Mesendoderm (in vitro differentiated cells): ENCODE results near the gene ARHGAP45.

Experiments
- DNase-seq: peaks from one replicate; pipeline ENCODE4 v3.0.0; 2013
- H2AK5ac ChIP-seq: 2 replicates; pipeline ENCODE4 v1.6.1; 2013; ENCODE audit warnings: low read length, inconsistent platforms
- H2BK120ac ChIP-seq: 2 replicates; pipeline ENCODE4 v1.6.1; 2013; ENCODE audit warnings: low read depth, mild to moderate bottlenecking, low read length, moderate library complexity, mixed read lengths
- H2BK15ac ChIP-seq: replicated peaks from 2 replicates; pipeline ENCODE4 v1.6.1; 2013; ENCODE audit warnings: low read depth, mild to moderate bottlenecking, moderate library complexity
- H2BK5ac ChIP-seq: 2 replicates; pipeline ENCODE4 v1.6.1; 2013; ENCODE audit warnings: low read length, inconsistent platforms
- H3K18ac ChIP-seq: 2 replicates; pipeline ENCODE4 v1.6.1; 2013; ENCODE audit warnings: mild to moderate bottlenecking, low read length, mixed read lengths
- H3K23ac ChIP-seq: one replicate; pipeline ENCODE4 v1.6.1; 2013; ENCODE audit warnings: low read length
- H3K27ac ChIP-seq: 2 replicates; pipeline ENCODE4 v1.5.1; 2013; ENCODE audit warnings: low read depth, mild to moderate bottlenecking, inconsistent platforms, low read length, moderate library complexity
- H3K27me3 ChIP-seq: 2 replicates; pipeline ENCODE4 v1.6.1; 2013; ENCODE audit warnings: low read length, control low read depth, mild to moderate bottlenecking, inconsistent platforms; ENCODE audit not compliant: insufficient read depth, poor library complexity
- H3K36me3 ChIP-seq: 2 replicates; pipeline ENCODE4 v1.6.1; 2013; ENCODE audit warnings: low read length, inconsistent platforms; ENCODE audit not compliant: control insufficient read depth, insufficient read depth
- H3K4ac ChIP-seq: one replicate; pipeline ENCODE4 v1.6.1; 2013; ENCODE audit warnings: low read depth, mild to moderate bottlenecking, low read length, moderate library complexity
- H3K4me1 ChIP-seq: 2 replicates; pipeline ENCODE4 v1.6.1; 2013; ENCODE audit warnings: low read depth, low read length, inconsistent platforms; ENCODE audit not compliant: control insufficient read depth
- H3K4me2 ChIP-seq: 2 replicates; pipeline ENCODE4 v1.6.1; 2013; ENCODE audit warnings: low read length
- H3K4me3 ChIP-seq: 2 replicates; pipeline ENCODE4 v1.5.1; 2013; ENCODE audit warnings: mild to moderate bottlenecking, low read length
- H3K56ac ChIP-seq: one replicate; pipeline ENCODE4 v1.6.1; 2013; ENCODE audit warnings: low read length
- H3K79me1 ChIP-seq: 2 replicates; pipeline ENCODE4 v1.6.1; 2013; ENCODE audit warnings: low read length, inconsistent platforms
- H3K79me2 ChIP-seq: 2 replicates; pipeline ENCODE4 v1.6.1; 2013; ENCODE audit warnings: mild to moderate bottlenecking, low read length; ENCODE audit not compliant: control insufficient read depth, insufficient read depth
- H3K9ac ChIP-seq: 2 replicates; pipeline ENCODE4 v1.6.1; 2013; ENCODE audit warnings: low read length, inconsistent platforms
- H4K5ac ChIP-seq: one replicate; pipeline ENCODE4 v1.6.1; 2013; ENCODE audit warnings: low read length
- H4K8ac ChIP-seq: one replicate; pipeline ENCODE4 v1.6.1; 2013; ENCODE audit warnings: low read depth, mild to moderate bottlenecking, control low read depth, low read length, moderate library complexity
- WGBS: extraction: QIAGEN DNeasy Blood & Tissue Kit; methylation state at CpG from one replicate; pipeline ENCODE4 v1.1.7; 2013; ENCODE audit warnings: low lambda C conversion rate, missing lambda C conversion rate; ENCODE audit not compliant: insufficient coverage; ENCODE audit errors: extremely low coverage; 5-methylcytosine and 5-hydroxymethylcytosine counted together

ARHGAP45 gene

DNA sequence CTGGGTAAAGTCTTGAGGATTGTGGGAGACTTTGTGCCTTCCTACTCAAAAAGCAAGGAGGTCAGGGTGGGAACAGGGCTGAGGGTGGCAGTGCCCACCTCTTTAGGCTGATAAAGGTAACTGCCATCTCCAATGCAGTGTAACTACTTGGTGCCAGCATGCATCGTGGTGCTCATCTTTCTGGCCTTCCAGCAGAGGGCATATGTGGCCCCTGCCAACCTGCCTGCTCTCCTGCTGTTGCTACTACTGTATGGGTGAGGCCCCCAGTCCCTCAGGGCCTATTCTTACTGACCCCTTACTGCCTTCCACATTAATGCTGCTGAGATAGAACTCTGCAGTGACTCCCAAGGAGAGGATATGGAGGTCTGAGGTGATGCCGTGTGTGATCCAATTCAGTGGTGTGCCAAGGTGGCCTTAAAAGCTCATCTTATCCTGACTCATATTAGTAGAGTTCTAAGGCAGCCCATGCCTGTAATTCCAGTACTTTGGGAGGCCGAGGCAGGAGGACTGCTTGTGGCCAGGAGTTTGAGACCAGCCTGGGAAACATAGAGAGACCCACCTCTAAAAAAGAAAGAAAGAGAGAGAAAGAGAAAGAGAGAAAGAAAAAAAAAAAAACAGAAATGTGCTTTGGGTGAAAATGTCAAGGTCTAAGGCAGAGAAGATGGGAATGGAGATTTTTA lies 9.7 kb upstream of the ARHGAP45 start:
- Histone ChIP-seq H3K36me3 (no peaks in the 10 kb centered on the region), H2AK5ac (no peak overlapping the region), H3K27me3 (no peaks in the 10 kb centered on the region), H3K18ac (no peak overlapping the region), H4K8ac (no peak overlapping the region), H3K23ac (no peak overlapping the region), H3K9ac (no peak overlapping the region), H4K5ac (no peak overlapping the region), H2BK120ac (no peak overlapping the region), H3K79me2 (no peaks in the 10 kb centered on the region), H2BK15ac (no peak overlapping the region), H3K79me1 (no peaks in the 10 kb centered on the region), H3K56ac (no peak overlapping the region), H3K4me2 (no peak overlapping the region), H3K27ac (no peak overlapping the region), H3K4me1 (no peaks in the 10 kb centered on the region), H3K4me3 (no peak overlapping the region), H3K4ac (no peak overlapping the region), H2BK5ac (no peak overlapping the region)
- DNase-seq, result peak; percentile 83
- WGBS, result no CpG with 5 or more reads among the region's 3 CpGs

DNA sequence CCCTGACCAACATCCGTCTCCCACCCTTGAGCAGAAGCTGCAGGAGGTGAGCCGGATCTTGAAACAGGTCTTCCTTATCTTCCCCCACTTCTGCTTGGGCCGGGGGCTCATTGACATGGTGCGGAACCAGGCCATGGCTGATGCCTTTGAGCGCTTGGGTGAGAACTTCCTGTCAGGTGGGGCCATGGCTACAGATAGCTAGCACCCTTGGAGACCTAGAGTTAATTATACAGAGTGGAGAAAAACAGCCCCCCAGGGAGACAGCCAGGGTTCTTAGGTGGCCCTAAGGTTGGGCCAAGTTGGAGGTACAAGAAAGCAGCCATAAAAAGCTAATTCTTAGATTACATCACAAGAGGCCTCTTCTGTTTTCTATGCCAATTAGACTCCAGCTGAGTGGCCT lies 8.9 kb upstream of the ARHGAP45 start:
- H3K23ac ChIP-seq, result no peak overlapping the region
- H2BK5ac ChIP-seq, result no peak overlapping the region
- no peak overlapping the region for H2BK120ac ChIP-seq

DNA sequence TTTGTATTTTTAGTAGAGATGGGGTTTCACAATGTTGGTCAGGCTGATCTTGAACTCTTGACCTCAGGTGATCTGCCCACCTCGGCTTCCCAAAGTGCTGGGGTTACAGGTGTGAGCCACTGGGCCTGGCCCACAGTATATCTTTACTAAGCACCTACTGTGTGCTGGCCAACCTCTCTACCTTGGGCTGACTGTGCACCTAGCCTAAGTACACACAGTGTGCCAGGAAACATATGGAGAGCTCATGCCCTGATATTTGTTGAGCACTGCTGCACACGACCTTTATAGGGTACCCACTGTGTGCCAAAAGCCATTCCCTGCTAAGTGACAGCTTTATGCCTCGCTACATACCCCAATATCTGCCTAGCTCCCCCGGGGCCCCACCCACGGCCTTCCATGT lies 6.3 kb upstream of the ARHGAP45 start:
- Histone ChIP-seq H3K4me1 (no peaks in the 10 kb centered on the region), H3K79me1 (no peaks in the 10 kb centered on the region), H3K36me3 (no peaks in the 10 kb centered on the region), H3K23ac (no peak overlapping the region), H4K5ac (no peak overlapping the region), H3K4me3 (no peak overlapping the region), H3K18ac (no peak overlapping the region), H3K27ac (no peak overlapping the region), H3K9ac (no peak overlapping the region), H2BK120ac (no peak overlapping the region), H3K79me2 (no peaks in the 10 kb centered on the region), H4K8ac (no peak overlapping the region), H3K4ac (no peak overlapping the region), H3K27me3 (no peaks in the 10 kb centered on the region), H2BK15ac (no peak overlapping the region), H2AK5ac (no peak overlapping the region), H3K56ac (no peak overlapping the region), H3K4me2 (no peak overlapping the region), H2BK5ac (no peak overlapping the region)
- no peak for DNase-seq
- no CpG with 5 or more reads among the region's 5 CpGs for WGBS

More for the DNA sequence above, 8.9 kb upstream of the ARHGAP45 start:
- Histone ChIP-seq H3K79me1 (no peaks in the 10 kb centered on the region), H3K4ac (no peak overlapping the region), H3K27ac (no peak overlapping the region), H2BK15ac (no peak overlapping the region), H3K4me2 (no peak overlapping the region), H3K4me3 (no peak overlapping the region), H3K4me1 (no peaks in the 10 kb centered on the region), H3K27me3 (no peaks in the 10 kb centered on the region), H3K36me3 (no peaks in the 10 kb centered on the region), H3K79me2 (no peaks in the 10 kb centered on the region), H3K56ac (no peak overlapping the region), H2AK5ac (no peak overlapping the region), H3K9ac (no peak overlapping the region), H4K5ac (no peak overlapping the region), H4K8ac (no peak overlapping the region), H3K18ac (no peak overlapping the region)
- WGBS, result no CpG with 5 or more reads among the region's 5 CpGs
- no peak for DNase-seq

DNA sequence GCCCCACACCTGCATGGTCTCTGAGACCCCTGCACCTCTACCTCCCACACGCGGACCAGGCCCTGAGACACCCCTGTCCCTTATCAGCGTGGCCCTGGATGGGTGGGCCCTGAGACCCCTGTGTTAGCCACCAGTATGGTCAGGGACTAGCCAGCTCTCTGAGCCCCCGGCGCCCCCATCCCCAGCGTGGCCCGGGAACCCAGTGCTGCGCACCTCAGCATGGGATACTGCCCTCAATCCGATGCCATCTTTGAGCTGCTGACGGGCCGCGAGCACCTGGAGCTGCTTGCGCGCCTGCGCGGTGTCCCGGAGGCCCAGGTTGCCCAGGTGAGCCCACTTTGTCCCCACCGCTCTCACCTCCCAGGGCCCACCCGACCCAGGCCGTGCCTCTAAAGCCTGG lies 5.0 kb upstream of the ARHGAP45 start:
- WGBS, result no CpG with 5 or more reads among the region's 20 CpGs
- no peaks in the 10 kb centered on the region for H3K27me3 ChIP-seq
- no peak overlapping the region for H4K8ac ChIP-seq
- H3K9ac ChIP-seq, result no peak overlapping the region
- no peak overlapping the region for H3K27ac ChIP-seq
- H3K4ac ChIP-seq, result no peak overlapping the region
- no peak overlapping the region for H2BK120ac ChIP-seq
- H4K5ac ChIP-seq, result no peak overlapping the region
- H3K36me3 ChIP-seq, result no peaks in the 10 kb centered on the region
- no peak overlapping the region for H3K18ac ChIP-seq
- H3K23ac ChIP-seq, result no peak overlapping the region
- no peaks in the 10 kb centered on the region for H3K79me1 ChIP-seq
- no peak for DNase-seq
- H3K4me1 ChIP-seq, result peaks cover 4% of the 10 kb centered on the region
- no peaks in the 10 kb centered on the region for H3K79me2 ChIP-seq
- H3K56ac ChIP-seq, result no peak overlapping the region
- no peak overlapping the region for H2AK5ac ChIP-seq
- no peak overlapping the region for H2BK5ac ChIP-seq
- no peak overlapping the region for H3K4me3 ChIP-seq
- no peak overlapping the region for H3K4me2 ChIP-seq
- no peak overlapping the region for H2BK15ac ChIP-seq

DNA sequence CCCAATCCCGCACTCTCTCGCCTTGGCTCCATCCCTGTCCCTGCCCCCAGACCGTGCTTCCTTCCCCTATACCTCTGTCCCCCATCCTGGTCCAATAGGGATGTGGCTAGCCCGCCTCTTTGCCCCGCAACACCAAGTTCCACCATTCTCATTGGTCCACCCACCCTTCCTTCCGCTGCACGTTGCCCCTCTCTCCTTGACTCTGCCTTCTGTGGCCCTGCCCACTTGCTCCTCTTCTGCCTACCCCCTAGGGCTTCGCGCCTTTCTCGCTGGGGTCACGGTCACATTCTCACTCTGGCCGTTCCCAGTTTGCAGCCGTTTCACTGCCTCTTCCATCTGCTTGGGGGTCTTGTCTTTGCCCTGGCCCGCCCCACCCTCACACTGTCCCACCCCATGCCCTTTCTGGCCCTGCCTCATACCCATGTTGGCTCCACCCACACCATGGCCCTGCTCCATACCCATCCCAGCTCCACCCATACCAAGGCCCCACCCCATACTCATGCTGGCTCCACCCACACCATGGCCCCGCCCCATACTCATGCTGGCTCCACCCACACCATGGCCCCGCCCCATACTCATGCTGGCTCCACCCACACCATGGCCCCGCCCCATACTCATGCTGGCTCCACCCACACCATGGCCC lies 4.5 kb upstream of the ARHGAP45 start:
- Histone ChIP-seq H3K79me1 (no peaks in the 10 kb centered on the region), H4K5ac (no peak overlapping the region), H2AK5ac (no peak overlapping the region), H2BK120ac (no peak overlapping the region), H3K9ac (no peak overlapping the region), H3K4me2 (no peak overlapping the region), H3K36me3 (no peaks in the 10 kb centered on the region), H4K8ac (no peak overlapping the region), H3K4me1 (peaks cover 4% of the 10 kb centered on the region), H3K56ac (no peak overlapping the region), H3K18ac (no peak overlapping the region), H3K4ac (no peak overlapping the region), H3K79me2 (no peaks in the 10 kb centered on the region), H3K23ac (no peak overlapping the region), H3K27me3 (no peaks in the 10 kb centered on the region), H2BK5ac (no peak overlapping the region), H3K27ac (no peak overlapping the region), H2BK15ac (no peak overlapping the region), H3K4me3 (no peak overlapping the region)
- no peak for DNase-seq
- no CpG with 5 or more reads among the region's 17 CpGs for WGBS
